Thyroid gland (tissue), 4 donors: ENCODE data around the gene FAM47E.

ENCODE experiments used
- POLR2A ChIP-seq, 2 donors: fragments of 450-650 bp; IDR thresholded peaks; one replicate each; pipeline ENCODE4 v1.6.1; 2017; ENCODE audit warnings: antibody characterized with exemption in 2 of 2, mild to moderate bottlenecking in 2 of 2, moderate library complexity in 1 of 2
- TF ChIP-seq, protein P1 (sequence below), 6 experiments: fragments of 200-600 bp in 3 of 6; fragments of 450-650 bp in 3 of 6; sonication (generic) in 3 of 6; IDR thresholded peaks; one replicate each; pipeline ENCODE4 v1.5.1; 2016 to 2019; ENCODE audit warnings: antibody characterized with exemption in 6 of 6, mild to moderate bottlenecking in 2 of 6, inconsistent platforms in 1 of 6, moderate library complexity in 1 of 6

DNA sequence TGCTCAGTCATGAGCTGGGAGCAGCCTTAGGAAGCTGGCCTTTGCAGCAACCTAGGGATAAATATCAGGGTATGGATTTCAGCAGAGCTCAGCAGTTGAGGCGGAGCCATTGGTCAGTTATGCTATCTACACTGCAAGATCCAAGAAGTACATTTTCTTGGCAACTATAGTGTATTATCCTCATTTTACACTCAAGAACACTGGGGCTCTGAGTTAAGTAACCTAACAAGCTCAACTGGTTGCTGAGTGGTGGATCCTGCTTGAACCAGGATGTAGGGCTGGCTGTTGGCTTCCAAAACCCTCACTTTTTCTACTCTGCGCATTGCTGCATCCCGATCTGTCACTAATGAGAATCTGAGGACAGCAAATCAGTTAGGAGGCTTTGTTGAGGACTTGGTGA is 36.4 kb upstream of the FAM47E start:
- TF ChIP-seq POLR2A (IDR thresholded peaks at IDR 0.05), result no peak
- TF ChIP-seq, protein P1, sequence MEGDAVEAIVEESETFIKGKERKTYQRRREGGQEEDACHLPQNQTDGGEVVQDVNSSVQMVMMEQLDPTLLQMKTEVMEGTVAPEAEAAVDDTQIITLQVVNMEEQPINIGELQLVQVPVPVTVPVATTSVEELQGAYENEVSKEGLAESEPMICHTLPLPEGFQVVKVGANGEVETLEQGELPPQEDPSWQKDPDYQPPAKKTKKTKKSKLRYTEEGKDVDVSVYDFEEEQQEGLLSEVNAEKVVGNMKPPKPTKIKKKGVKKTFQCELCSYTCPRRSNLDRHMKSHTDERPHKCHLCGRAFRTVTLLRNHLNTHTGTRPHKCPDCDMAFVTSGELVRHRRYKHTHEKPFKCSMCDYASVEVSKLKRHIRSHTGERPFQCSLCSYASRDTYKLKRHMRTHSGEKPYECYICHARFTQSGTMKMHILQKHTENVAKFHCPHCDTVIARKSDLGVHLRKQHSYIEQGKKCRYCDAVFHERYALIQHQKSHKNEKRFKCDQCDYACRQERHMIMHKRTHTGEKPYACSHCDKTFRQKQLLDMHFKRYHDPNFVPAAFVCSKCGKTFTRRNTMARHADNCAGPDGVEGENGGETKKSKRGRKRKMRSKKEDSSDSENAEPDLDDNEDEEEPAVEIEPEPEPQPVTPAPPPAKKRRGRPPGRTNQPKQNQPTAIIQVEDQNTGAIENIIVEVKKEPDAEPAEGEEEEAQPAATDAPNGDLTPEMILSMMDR (IDR thresholded peaks at IDR 0.05), result no peak
